K562 (cell line): ENCODE data around the gene SIRT2. TPM values are rescaled to one million over a fixed set of nuclear protein-coding genes. Genes with fewer than 3 reads are reported as not detected.

Source experiments
- ATF1 ChIP-seq, 2 experiments: fragments of 450-650 bp in 1 of 2; IDR thresholded peaks; 2 replicates each; pipeline ENCODE4 v1.6.1; 2016; ENCODE audit warnings: missing compliant biosample characterization in 1 of 2, missing genetic modification characterization in 1 of 2
- ETV5 ChIP-seq: sonication (generic); formaldehyde crosslinking; IDR thresholded peaks from 2 replicates; pipeline ENCODE4 v1.4.0; 2020; ENCODE audit warnings: low read depth, mild to moderate bottlenecking, missing genetic modification reagents
- HDAC1 ChIP-seq, 2 experiments: fragments of 450-650 bp; IDR thresholded peaks; 2 replicates each; pipeline ENCODE4 v1.6.1; 2016 to 2017; ENCODE audit warnings: inconsistent platforms in 1 of 2, mild to moderate bottlenecking in 1 of 2, moderate library complexity in 1 of 2
- HNRNPH1 ChIP-seq: fragments of 200-400 bp; formaldehyde crosslinking; optimal IDR thresholded peaks from 2 replicates; pipeline ENCODE3; 2017; ENCODE audit warnings: low read depth, mild to moderate bottlenecking, low read length, moderate library complexity
- MCM2 ChIP-seq: fragments of 450-650 bp; IDR thresholded peaks from 2 replicates; pipeline ENCODE4 v1.6.1; 2017; ENCODE audit warnings: low read depth, mild to moderate bottlenecking
- MTA3 ChIP-seq: fragments of 450-650 bp; formaldehyde crosslinking; IDR thresholded peaks from 2 replicates; pipeline ENCODE4 v1.6.1; 2017; ENCODE audit warnings: mild to moderate bottlenecking, borderline replicate concordance
- NBN ChIP-seq: fragments of 450-650 bp; IDR thresholded peaks from 2 replicates; pipeline ENCODE4 v1.6.1; 2016; ENCODE audit warnings: low read depth, mild to moderate bottlenecking
- NR3C1 ChIP-seq: sonication (generic); formaldehyde crosslinking; IDR thresholded peaks from 2 replicates; pipeline ENCODE4 v1.8.1; 2022; ENCODE audit warnings: missing genetic modification reagents
- POLR2G ChIP-seq: fragments of 200-400 bp; formaldehyde crosslinking; IDR thresholded peaks from 2 replicates; pipeline ENCODE4 v1.6.1; 2017; ENCODE audit warnings: low read depth, mild to moderate bottlenecking, antibody characterized with exemption, low read length, moderate library complexity
- POLR3A ChIP-seq: IDR thresholded peaks from 2 replicates; pipeline ENCODE4 v1.6.1; 2011; ENCODE audit warnings: borderline replicate concordance, mild to moderate bottlenecking, moderate library complexity; ENCODE audit not compliant: insufficient read length, insufficient read depth; ENCODE audit errors: extremely low read depth
- POU5F1 ChIP-seq: fragments of 150-350 bp; IDR thresholded peaks from 2 replicates; pipeline ENCODE4 v1.6.1; 2014; ENCODE audit warnings: borderline replicate concordance, low read length, low read depth, mild to moderate bottlenecking; ENCODE audit not compliant: partially characterized antibody
- PTRF ChIP-seq: fragments of 450-650 bp; IDR thresholded peaks from 2 replicates; pipeline ENCODE4 v1.6.1; 2016; ENCODE audit warnings: mild to moderate bottlenecking, missing genetic modification characterization, missing compliant biosample characterization
- RBM34 ChIP-seq: fragments of 200-400 bp; formaldehyde crosslinking; IDR thresholded peaks from 2 replicates; pipeline ENCODE4 v1.6.1; 2018; ENCODE audit warnings: low read length, borderline replicate concordance; ENCODE audit not compliant: insufficient read depth
- REST ChIP-seq, 2 experiments: fragments of 450-650 bp; formaldehyde crosslinking in 1 of 2; IDR thresholded peaks; 2 replicates each; pipeline versions ENCODE4 v1.4.0 to v1.6.1; 2014 to 2020; ENCODE audit warnings: mild to moderate bottlenecking in 2 of 2, borderline replicate concordance in 1 of 2, low read depth in 1 of 2
- SPI1 ChIP-seq: IDR thresholded peaks from 2 replicates; pipeline ENCODE4 v1.6.1; 2011; ENCODE audit warnings: low read depth, low read length, control low read depth, borderline replicate concordance
- SREBF2 ChIP-seq: sonication (generic); formaldehyde crosslinking; IDR thresholded peaks from 2 replicates; pipeline ENCODE4 v1.4.0; 2020; ENCODE audit warnings: mild to moderate bottlenecking, missing genetic modification reagents
- TEAD1 ChIP-seq, 2 experiments: fragments of 450-650 bp in 1 of 2; sonication (generic) in 1 of 2; formaldehyde crosslinking; IDR thresholded peaks; 2 replicates each; pipeline versions ENCODE4 v1.4.0 to v1.8.0; 2020 to 2022; ENCODE audit warnings: mild to moderate bottlenecking in 2 of 2, missing genetic modification reagents in 1 of 2
- ZNF280A ChIP-seq: fragments of 450-650 bp; IDR thresholded peaks from 2 replicates; pipeline ENCODE4 v1.6.1; 2018; ENCODE audit warnings: mild to moderate bottlenecking, low read depth; ENCODE audit not compliant: partially characterized antibody
- ZNF41 ChIP-seq: fragments of 250-450 bp; sonication (Bioruptor Pico); conservative IDR thresholded peaks from 2 replicates; pipeline ENCODE4 v1.4.0; 2020; ENCODE audit warnings: mild to moderate bottlenecking
- polyA plus RNA-seq, 8 experiments: library from polyadenylated mRNA; depleted of rRNA in 4 of 8; stranded (reverse) in 5 of 8; unstranded in 3 of 8; fragments of >200 nt; fragmentation: Nextera tagmentation in 2 of 8; fragmentation: Illumina TruSeq in 1 of 8; extraction: Ambion mirVana in 2 of 8; extraction: Trizol in 1 of 8; gene quantifications; 2 replicates each; pipeline versions ENCODE4 v1.2.1 to v1.2.3, GENCODE V29; 2011 to 2014; ENCODE audit warnings: inconsistent platforms in 1 of 8, missing spikeins in 1 of 8
- total RNA-seq, 7 experiments: library from RNA; depleted of rRNA in 6 of 7; stranded (reverse); fragments of >200 nt in 6 of 7; fragmentation: Illumina TruSeq in 2 of 7; extraction: Trizol in 2 of 7; gene quantifications; 2 replicates each; pipeline versions ENCODE4 v1.2.1 to v1.2.3, GENCODE V29; 2011 to 2021; ENCODE audit warnings: low replicate concordance in 1 of 7

Gene SIRT2
- total and polyA plus RNA-seq, 9 of the 15 experiments (the other 6 are each of a cell fraction or from before 2014, with no cell fraction given), result 2.3 to 35.2 (median 22.9) TPM

DNA sequence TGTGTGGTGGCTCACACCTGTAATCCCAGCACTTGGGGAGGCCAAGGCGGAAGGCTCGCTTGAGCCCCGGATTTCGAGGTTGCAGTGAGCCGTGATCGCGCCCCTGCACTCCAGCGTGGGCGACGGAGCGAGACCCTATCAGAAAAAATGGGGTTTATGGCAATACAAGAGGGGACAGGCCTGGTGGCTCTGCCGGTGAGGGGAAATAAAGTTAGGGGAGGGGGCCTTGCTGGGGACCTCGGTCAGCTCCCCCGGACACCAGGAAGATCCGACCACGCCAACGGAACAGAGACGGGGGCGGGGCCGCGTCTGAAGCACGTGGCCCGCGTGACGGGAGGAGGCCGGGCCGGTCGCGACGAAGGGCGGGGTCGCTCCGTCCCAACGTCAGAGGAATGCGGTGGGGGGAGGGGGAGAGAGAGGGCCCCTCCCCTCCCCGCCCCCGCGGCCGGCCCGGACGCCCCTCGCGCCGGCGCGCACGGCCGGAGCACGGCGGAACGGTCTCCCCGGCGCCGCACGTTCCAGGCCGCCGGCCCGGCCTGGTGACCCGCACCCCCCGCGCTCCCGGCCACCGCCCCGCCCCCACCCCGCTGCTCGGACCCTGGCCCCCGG is 47.7 kb downstream of the SIRT2 start (continued):
- peak; percentile 73 for TF ChIP-seq REST (IDR thresholded peaks at IDR 0.05; ENCODE audit: borderline replicate concordance)
- 0 out of 2 replicates have a peak, but pooled peaks have one; percentile 63 for TF ChIP-seq REST (CRISPR knock-in tag; IDR thresholded peaks at IDR 0.05; ENCODE audit: low read depth)
- no peak for TF ChIP-seq SREBF2 (CRISPR knock-in tag)
- TF ChIP-seq RBM34, result no peak
- TF ChIP-seq ZNF280A, result no peak
- no peak for TF ChIP-seq MCM2
- peak; percentile 36; the same call in 1 of the 2 replicates for TF ChIP-seq MTA3
- peak; percentile 77 for TF ChIP-seq POLR2G
- TF ChIP-seq HDAC1 (IDR thresholded peaks at IDR 0.05), result peak in 1 of 2 experiments; percentile 96; a peak in 2 of 4 replicates
- TF ChIP-seq POLR3A, result no peak
- TF ChIP-seq ZNF41 (CRISPR knock-in tag), result no peak
- TF ChIP-seq PTRF (tag), result no peak
- TF ChIP-seq ETV5 (CRISPR knock-in tag), result no peak
- no peak for TF ChIP-seq NR3C1
- peak; percentile 80 for TF ChIP-seq ATF1 (CRISPR knock-in tag; IDR thresholded peaks at IDR 0.05)
- TF ChIP-seq ATF1 (tag; IDR thresholded peaks at IDR 0.05), result peak; percentile 92
- peak; percentile 84 to 98 for TF ChIP-seq TEAD1 (CRISPR knock-in tag; IDR thresholded peaks at IDR 0.05)
- 0 out of 2 replicates have a peak, but pooled peaks have one; percentile 59 for TF ChIP-seq NBN
- no peak for TF ChIP-seq POU5F1
- no peak for TF ChIP-seq HNRNPH1
- no peak for TF ChIP-seq SPI1
